Astrocyte of the spinal cord (primary cell): ENCODE measurements around the gene PFN4.

Experiments
- DNase-seq: peaks from one replicate; pipeline ENCODE4 v3.0.0; 2011; ENCODE audit warnings: low read depth, low spot score
- H3K4me3 ChIP-seq: 2 replicates; pipeline ENCODE4 v1.5.1; 2011; ENCODE audit warnings: low read depth, mild to moderate bottlenecking, low read length, moderate library complexity
- CTCF ChIP-seq: IDR thresholded peaks from 2 replicates; pipeline ENCODE4 v1.5.1; 2012; ENCODE audit warnings: low read depth, mild to moderate bottlenecking, low read length, inconsistent platforms
- in situ Hi-C: cut with HindIII; loops from 2 replicates; pipeline ENCODE4 v1.10.0; 2017; ENCODE audit warnings: low sequenced_read_pairs

The PFN4 gene

GRCh38 chr2:24082787-24083566 lies 40.2 kb downstream of the PFN4 start:
- H3K4me3 ChIP-seq, result peak overlapping the region; percentile 76
- TF ChIP-seq CTCF, result no peak
- in situ Hi-C loops, result no loop called here
- DNase-seq, result no peak

DNA sequence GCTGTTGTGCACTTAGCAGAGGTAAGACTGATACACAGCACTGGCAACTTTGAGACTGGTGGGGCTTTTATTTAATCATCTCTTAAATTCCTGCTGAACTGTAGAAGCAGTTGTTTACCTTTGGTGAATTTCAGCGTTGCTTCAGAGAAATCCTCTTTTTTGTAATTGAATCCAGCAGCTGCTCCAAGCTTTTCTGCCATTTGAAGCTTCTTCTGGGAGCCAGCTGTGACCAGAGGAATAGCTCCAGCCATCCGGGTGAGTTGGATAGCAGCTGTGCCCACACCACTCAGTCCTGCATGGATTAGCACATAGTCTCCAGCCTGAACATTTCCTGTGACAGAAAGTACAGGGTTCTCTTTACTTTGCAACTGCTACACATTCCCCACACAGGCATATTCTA lies 42.4 kb downstream of the PFN4 start:
- TF ChIP-seq CTCF, result no peak
- in situ Hi-C loops, result no loop called here
- no peak for DNase-seq
- no peak overlapping the region for H3K4me3 ChIP-seq

GRCh38 chr2:24077879-24078278 lies 45.3 kb downstream of the PFN4 start:
- H3K4me3 ChIP-seq, result no peak overlapping the region
- no peak for TF ChIP-seq CTCF
- in situ Hi-C loops, result no loop called here
- no peak for DNase-seq

DNA sequence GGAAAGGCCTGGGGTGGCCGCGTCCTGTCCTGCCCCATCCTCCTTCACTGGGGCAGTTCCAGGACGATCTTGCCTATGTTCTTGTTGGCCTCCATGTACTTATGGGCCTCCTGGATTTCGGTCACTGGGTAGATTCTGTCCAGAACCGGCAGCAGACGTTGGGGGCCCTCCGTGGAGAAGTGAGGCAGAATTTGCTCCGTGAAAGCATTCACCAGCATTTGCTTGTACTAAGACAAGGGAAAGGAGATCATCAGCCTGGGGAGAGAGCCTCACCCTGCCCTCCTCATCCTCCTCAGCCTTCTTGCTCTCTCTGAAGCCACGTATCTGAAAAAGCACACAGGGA lies 45.6 kb downstream of the PFN4 start:
- peak; percentile 4 for DNase-seq
- in situ Hi-C loops, result no loop called here
- no peak for TF ChIP-seq CTCF
- peak overlapping the region; percentile 98 for H3K4me3 ChIP-seq

DNA sequence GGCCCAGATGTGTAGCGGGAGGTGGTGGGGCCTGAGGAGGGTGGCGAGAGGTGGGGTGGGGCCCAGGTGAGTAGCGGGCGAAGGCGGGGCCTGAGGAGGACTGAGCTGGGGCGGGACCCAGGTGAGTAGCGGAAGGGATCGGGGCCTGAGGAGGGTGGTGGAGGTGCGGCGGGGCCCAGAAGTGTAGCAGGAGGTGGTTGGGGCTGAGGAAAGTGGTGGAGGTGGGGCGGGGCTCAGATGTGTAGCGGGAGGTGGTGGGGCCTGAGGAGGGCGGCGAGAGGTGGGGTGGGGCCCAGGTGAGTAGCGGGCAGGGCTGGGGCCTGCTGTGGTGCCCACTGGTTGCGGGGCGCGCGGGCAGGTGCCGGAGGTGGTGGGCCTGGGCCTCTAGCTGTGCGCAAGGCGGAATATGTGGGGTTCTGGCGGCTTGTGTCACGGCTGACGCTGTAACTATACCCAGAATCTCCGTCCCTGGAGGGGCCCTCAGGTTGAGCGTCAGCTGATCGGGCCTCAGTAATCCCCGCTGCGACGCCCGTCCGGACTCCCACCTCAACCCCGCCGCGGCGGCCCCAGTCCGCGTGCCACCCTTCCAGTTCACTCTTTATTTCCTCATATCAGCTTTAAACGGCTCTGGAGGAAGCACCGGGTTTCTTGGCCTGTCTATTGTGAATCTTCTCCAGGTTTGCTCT lies 46.1 kb downstream of the PFN4 start:
- peak overlapping the region; percentile 98 for H3K4me3 ChIP-seq
- TF ChIP-seq CTCF, result no peak
- in situ Hi-C loops, result no loop called here
- peak; percentile 17 for DNase-seq

GRCh38 chr2:24075915-24076848 lies 47.0 kb downstream of the PFN4 start, which contains the start of gene SF3B6:
Gene SF3B6, minus strand, starts transcription at chr2:24076326. Its CDS starts 97 bp downstream, at chr2:24076229.
- H3K4me3 ChIP-seq, result peak within 1 kb of the TSS; percentile 98
- no peak for TF ChIP-seq CTCF
- DNase-seq, result peak; percentile 99
- in situ Hi-C loops, result no loop called here
